ENCODE measurements around the gene TIMM10B.

TIMM10B gene

GRCh38 chr11:6502382-6502781 lies 21.1 kb downstream of the TIMM10B start:
- TF ChIP-seq CEBPB (IDR thresholded peaks at IDR 0.05) (no peak), TEAD4 (IDR thresholded peaks at IDR 0.05) (no peak), TCF12 (IDR thresholded peaks at IDR 0.05; ENCODE audit: low read depth) (no peak), EGR1 (IDR thresholded peaks at IDR 0.05) (no peak), TAF1 (IDR thresholded peaks at IDR 0.05; ENCODE audit: low read depth) (no peak), MAX (IDR thresholded peaks at IDR 0.05) (no peak), FOXM1 (IDR thresholded peaks at IDR 0.05; ENCODE audit: borderline replicate concordance, low read depth) (no peak), NFIC (IDR thresholded peaks at IDR 0.05) (no peak), RAD21 (IDR thresholded peaks at IDR 0.05; ENCODE audit: low read depth) (no peak), USF1 (IDR thresholded peaks at IDR 0.05) (no peak), REST (IDR thresholded peaks at IDR 0.05; ENCODE audit: low read depth) (no peak), CREB1 (IDR thresholded peaks at IDR 0.05; ENCODE audit: low read depth) (no peak), ZBTB7A (IDR thresholded peaks at IDR 0.05; ENCODE audit: low read depth) (no peak), EP300 (IDR thresholded peaks at IDR 0.05; ENCODE audit: borderline replicate concordance) (no peak), YY1 (IDR thresholded peaks at IDR 0.05; ENCODE audit: low read depth) (no peak)

- TF ChIP-seq YY1 (IDR thresholded peaks at IDR 0.05; ENCODE audit: low read depth) = no peak
Measured at GRCh38 chr11:6504166-6504565, 22.9 kb downstream of the TIMM10B start.

- no peak for TF ChIP-seq USF1 (IDR thresholded peaks at IDR 0.05)
- TF ChIP-seq TEAD4 (IDR thresholded peaks at IDR 0.05) = no peak
- no peak for TF ChIP-seq MAX (IDR thresholded peaks at IDR 0.05)
- TF ChIP-seq EP300 (IDR thresholded peaks at IDR 0.05; ENCODE audit: borderline replicate concordance) = no peak
- peak; percentile 59 for TF ChIP-seq RAD21 (IDR thresholded peaks at IDR 0.05; ENCODE audit: low read depth)
Measured at GRCh38 chr11:6505577-6506240, 24.4 kb downstream of the TIMM10B start.

GRCh38 chr11:6516865-6517264 lies 35.6 kb downstream of the TIMM10B start:
- no peak for TF ChIP-seq REST (IDR thresholded peaks at IDR 0.05; ENCODE audit: low read depth)

- TF ChIP-seq RAD21 (IDR thresholded peaks at IDR 0.05; ENCODE audit: low read depth) (no peak), NFIC (IDR thresholded peaks at IDR 0.05) (no peak), EP300 (IDR thresholded peaks at IDR 0.05; ENCODE audit: borderline replicate concordance) (no peak), YY1 (IDR thresholded peaks at IDR 0.05; ENCODE audit: low read depth) (no peak)
Measured at GRCh38 chr11:6520265-6520664, 39.0 kb downstream of the TIMM10B start.

- TF ChIP-seq TAF1 (IDR thresholded peaks at IDR 0.05; ENCODE audit: low read depth) (no peak), EP300 (IDR thresholded peaks at IDR 0.05; ENCODE audit: borderline replicate concordance) (no peak), NFIC (IDR thresholded peaks at IDR 0.05) (no peak), MAX (IDR thresholded peaks at IDR 0.05) (no peak), TEAD4 (IDR thresholded peaks at IDR 0.05) (no peak), REST (IDR thresholded peaks at IDR 0.05; ENCODE audit: low read depth) (no peak)
Measured at GRCh38 chr11:6523253-6523652, 42.0 kb downstream of the TIMM10B start.

Measured in Ishikawa (cell line).